ENCODE measurements around the gene CREB5. TPM values are rescaled to one million over a fixed set of nuclear protein-coding genes. Genes with fewer than 3 reads are reported as not detected.

Gene CREB5
- total and polyA plus RNA-seq, 5 donors = 4.0 to 20.4 (median 9.9) TPM

DNA sequence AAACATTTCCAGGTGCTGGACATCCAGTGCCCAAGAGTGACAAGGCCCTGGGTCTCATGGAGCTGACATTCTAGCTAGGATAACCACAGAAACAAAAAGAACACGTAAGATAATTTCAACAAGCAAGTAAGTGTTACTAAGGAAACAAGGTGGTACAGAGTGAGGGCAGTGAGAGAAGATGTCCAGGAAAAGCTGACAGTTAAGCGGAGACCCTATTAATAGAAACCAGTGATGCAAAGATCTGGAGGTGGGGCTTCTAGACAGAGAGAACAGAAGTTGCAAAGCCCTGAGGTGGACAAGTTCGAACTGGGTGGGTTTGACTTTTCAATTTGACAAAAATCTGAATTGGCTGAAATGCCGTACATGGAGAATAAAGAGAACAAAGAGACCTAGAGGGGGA lies 449.5 kb downstream of the CREB5 start:
- Histone ChIP-seq H3K9me3 (ENCODE audit: control insufficient read depth, low read length) (no peaks in the 10 kb centered on the region), H3K27ac (ENCODE audit: low read length) (no peak overlapping the region), H3K4me3 (ENCODE audit: low read length) (no peak overlapping the region), H3K27me3 (ENCODE audit: control insufficient read depth, insufficient read depth) (no peaks in the 10 kb centered on the region), H3K4me1 (ENCODE audit: control insufficient read depth, insufficient read depth, low read length) (no peaks in the 10 kb centered on the region)
- intact Hi-C loops (cut with DNase I) = no loop called here
- WGBS = 87% methylated on average over 4 of the region's 4 CpGs
- DNase-seq = no peak
- no peak for ATAC-seq

DNA sequence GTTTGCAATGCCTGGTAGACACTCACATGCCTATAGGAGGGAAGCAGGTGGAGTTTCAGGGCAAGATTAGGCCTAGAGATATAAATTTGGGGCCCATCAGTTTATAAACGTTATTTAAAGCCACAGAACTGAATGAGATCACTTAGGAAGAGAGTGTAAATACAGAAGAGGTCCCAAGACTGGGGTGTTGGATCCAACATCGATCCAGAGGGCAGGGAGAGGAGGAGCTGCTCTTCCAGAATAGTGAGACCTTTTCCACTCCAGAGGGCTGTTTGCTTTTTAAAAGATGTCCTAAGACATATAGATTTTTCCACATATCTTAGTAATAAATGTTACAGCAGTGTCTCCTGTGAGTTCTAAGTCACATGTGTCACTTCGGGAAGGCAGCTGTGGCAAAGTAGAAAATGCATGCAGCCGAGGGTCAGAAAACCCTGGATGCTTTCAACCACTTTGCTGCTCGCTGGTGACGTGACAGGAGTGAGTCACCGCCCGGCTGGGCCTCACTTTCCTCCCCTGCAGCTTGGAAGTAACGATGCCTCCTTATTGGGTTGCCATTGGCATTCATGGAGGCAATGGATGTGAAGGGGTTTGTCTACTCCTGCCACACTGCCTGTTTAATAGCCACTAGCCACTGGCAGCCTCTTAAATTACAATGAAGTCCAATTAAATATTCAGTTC lies 450.4 kb downstream of the CREB5 start:
- no peak for ATAC-seq
- H3K4me3 ChIP-seq (ENCODE audit: low read length) = no peak overlapping the region
- 80% methylated on average over 9 of the region's 9 CpGs for WGBS

DNA sequence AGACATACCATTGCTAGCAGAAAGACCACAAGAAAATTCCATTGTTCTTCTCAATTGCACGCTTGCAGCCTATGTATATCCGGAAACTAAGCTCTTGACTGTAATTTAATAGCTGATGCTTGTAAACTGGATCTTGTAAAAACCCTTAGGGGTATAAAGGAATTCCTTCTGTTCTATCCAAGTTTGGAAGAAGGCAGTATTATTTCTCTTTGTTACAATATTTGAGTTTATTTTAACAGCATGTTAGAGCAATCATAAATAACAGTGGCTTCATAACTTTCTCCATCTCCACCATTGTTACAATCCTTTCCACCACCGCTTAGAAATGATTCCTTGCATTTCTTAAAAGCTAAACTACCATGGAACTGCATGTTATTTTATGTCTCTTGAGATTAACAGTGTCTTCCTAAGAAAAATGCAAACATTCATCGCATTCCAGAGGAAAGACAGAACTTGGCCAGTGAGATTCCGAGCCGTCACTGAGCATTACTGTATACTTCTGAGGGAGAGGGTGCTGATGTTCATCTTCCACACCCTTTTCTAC lies 453.4 kb downstream of the CREB5 start:
- no peaks in the 10 kb centered on the region for H3K9me3 ChIP-seq (ENCODE audit: control insufficient read depth, low read length)
- intact Hi-C loops (cut with DNase I) = no loop called here
- H3K4me1 ChIP-seq (ENCODE audit: control insufficient read depth, insufficient read depth, low read length) = no peaks in the 10 kb centered on the region
- 75% methylated on average over 6 of the region's 6 CpGs for WGBS
- ATAC-seq (no peak), DNase-seq (no peak)
- H3K27ac ChIP-seq (ENCODE audit: low read length) = no peak overlapping the region
- no peak overlapping the region for H3K4me3 ChIP-seq (ENCODE audit: low read length)
- H3K27me3 ChIP-seq (ENCODE audit: control insufficient read depth, insufficient read depth) = no peaks in the 10 kb centered on the region

More for the DNA sequence above, 450.4 kb downstream of the CREB5 start:
- intact Hi-C loops (cut with DNase I) = no loop called here
- Histone ChIP-seq H3K27ac (ENCODE audit: low read length) (no peak overlapping the region), H3K27me3 (ENCODE audit: control insufficient read depth, insufficient read depth) (no peaks in the 10 kb centered on the region), H3K4me1 (ENCODE audit: control insufficient read depth, insufficient read depth, low read length) (no peaks in the 10 kb centered on the region), H3K9me3 (ENCODE audit: control insufficient read depth, low read length) (no peaks in the 10 kb centered on the region)
- no peak for DNase-seq

DNA sequence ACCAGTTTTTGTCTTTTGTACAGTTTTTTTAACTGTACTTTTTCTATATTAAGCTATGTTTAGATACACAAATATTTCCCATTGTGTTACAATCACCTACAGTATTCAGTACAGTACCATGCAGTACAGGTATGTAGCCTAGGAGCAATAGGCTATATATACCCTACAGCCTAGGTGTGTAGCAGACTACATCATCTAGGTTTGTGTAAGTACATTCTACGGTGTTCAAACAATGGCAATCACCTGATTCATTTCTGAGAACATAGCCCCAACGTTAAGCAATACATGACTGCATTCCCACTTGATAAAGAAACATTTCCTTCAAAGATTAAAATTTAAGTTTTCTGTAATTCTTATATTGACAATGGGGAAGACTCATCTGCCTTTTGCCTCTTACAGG lies 456.4 kb downstream of the CREB5 start:
- Histone ChIP-seq H3K4me1 (ENCODE audit: control insufficient read depth, insufficient read depth, low read length) (no peaks in the 10 kb centered on the region), H3K9me3 (ENCODE audit: control insufficient read depth, low read length) (no peaks in the 10 kb centered on the region), H3K4me3 (ENCODE audit: low read length) (no peak overlapping the region), H3K27me3 (ENCODE audit: control insufficient read depth, insufficient read depth) (no peaks in the 10 kb centered on the region), H3K27ac (ENCODE audit: low read length) (no peak overlapping the region)
- ATAC-seq = no peak
- intact Hi-C loops (cut with DNase I) = no loop called here
- no peak for DNase-seq
- WGBS = 89% methylated on average over 2 of the region's 2 CpGs

DNA sequence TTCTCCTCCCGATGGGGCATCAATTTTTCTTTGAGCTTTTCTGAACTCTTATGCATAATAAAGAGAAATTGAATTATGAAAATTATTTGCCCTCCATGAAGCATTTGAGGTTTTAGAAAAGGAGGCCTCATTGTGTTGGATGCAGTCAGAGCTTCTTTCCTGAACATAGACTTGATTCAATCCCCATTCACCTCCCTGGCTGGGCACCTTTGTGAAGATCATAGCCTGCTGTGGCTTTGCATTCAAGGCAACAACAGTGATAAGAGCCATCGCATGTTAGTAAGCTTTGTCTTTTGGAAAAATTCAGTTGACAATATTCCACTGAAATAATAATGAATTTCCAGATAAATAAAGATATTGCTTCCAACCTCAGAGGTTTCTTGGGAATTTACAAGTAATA lies 458.8 kb downstream of the CREB5 start:
- no peak for DNase-seq
- intact Hi-C loops (cut with DNase I) = no loop called here
- ATAC-seq = no peak
- Histone ChIP-seq H3K9me3 (ENCODE audit: control insufficient read depth, low read length) (no peaks in the 10 kb centered on the region), H3K27ac (ENCODE audit: low read length) (no peak overlapping the region), H3K4me3 (ENCODE audit: low read length) (no peak overlapping the region), H3K27me3 (ENCODE audit: control insufficient read depth, insufficient read depth) (no peaks in the 10 kb centered on the region), H3K4me1 (ENCODE audit: control insufficient read depth, insufficient read depth, low read length) (no peaks in the 10 kb centered on the region)
- 93% methylated on average over 2 of the region's 2 CpGs for WGBS

DNA sequence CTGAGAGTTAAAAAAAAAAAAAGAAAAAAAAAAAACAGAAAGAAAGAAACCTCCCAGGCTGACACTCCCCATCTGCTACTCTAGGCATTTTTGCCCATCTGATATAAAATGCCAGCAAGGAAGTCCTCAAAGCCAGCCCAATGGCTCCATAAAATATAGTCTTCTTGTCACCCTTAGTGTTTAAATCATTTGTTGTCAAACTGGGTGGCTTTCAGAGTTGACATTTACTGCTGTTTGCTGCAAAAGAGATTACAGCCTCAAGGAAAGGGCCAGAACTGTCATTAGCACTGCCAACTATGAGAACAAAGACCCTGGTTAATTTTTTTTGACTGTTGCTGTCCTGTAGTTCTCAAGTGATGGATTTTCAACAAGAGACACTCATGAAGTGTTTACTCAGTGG lies 459.3 kb downstream of the CREB5 start:
- Histone ChIP-seq H3K27ac (ENCODE audit: low read length) (no peak overlapping the region), H3K9me3 (ENCODE audit: control insufficient read depth, low read length) (no peaks in the 10 kb centered on the region), H3K4me1 (ENCODE audit: control insufficient read depth, insufficient read depth, low read length) (no peaks in the 10 kb centered on the region), H3K27me3 (ENCODE audit: control insufficient read depth, insufficient read depth) (no peaks in the 10 kb centered on the region), H3K4me3 (ENCODE audit: low read length) (no peak overlapping the region)
- DNase-seq = no peak
- no peak for ATAC-seq
- intact Hi-C loops (cut with DNase I) = no loop called here

DNA sequence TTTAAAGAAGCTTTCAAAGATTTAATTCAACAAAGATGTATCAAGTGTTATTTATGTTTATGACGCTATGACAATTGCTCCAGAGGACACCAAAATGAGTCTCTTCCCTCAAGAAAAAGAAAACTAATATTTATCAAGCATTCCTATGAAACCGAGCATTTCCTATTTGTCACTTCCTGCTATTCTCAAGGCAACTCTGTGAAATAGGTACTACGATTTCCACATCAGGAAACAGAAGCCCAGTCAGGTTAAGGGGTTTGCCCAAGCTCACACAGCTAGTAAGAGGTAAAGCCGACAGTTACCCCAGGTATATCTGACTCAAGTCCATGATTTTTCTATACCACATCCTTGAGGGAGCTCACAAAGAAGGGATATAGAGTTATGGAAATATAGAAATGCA lies 459.9 kb downstream of the CREB5 start:
- H3K4me3 ChIP-seq (ENCODE audit: low read length) = no peak overlapping the region
- no peaks in the 10 kb centered on the region for H3K4me1 ChIP-seq (ENCODE audit: control insufficient read depth, insufficient read depth, low read length)
- intact Hi-C loops (cut with DNase I) = no loop called here
- no peak overlapping the region for H3K27ac ChIP-seq (ENCODE audit: low read length)
- H3K27me3 ChIP-seq (ENCODE audit: control insufficient read depth, insufficient read depth) = no peaks in the 10 kb centered on the region
- no peaks in the 10 kb centered on the region for H3K9me3 ChIP-seq (ENCODE audit: control insufficient read depth, low read length)
- 70% methylated on average over 4 of the region's 4 CpGs for WGBS
- DNase-seq (no peak), ATAC-seq (no peak)

DNA sequence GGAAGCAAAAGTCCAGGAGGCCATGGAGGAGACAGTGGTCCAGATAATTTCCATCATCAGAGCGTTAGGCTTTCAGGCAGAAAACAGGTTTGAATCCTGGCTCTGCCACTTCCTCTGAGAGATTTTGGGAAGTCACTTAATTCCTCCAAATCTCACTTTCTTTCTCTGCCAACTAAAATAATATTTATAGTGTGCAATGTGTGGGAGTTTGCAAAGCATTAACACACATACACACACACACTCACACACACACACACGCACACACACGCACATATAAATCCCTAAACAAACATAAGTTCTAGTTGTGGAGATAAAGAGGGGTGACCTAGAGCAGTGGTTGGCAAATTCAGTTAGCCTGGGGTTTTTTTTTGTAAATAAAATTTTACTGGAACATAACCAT lies 461.0 kb downstream of the CREB5 start:
- H3K4me1 ChIP-seq (ENCODE audit: control insufficient read depth, insufficient read depth, low read length) = no peaks in the 10 kb centered on the region
- H3K27ac ChIP-seq (ENCODE audit: low read length) = no peak overlapping the region
- 62% methylated on average over 3 of the region's 3 CpGs for WGBS
- no peak overlapping the region for H3K4me3 ChIP-seq (ENCODE audit: low read length)
- no peaks in the 10 kb centered on the region for H3K27me3 ChIP-seq (ENCODE audit: control insufficient read depth, insufficient read depth)
- intact Hi-C loops (cut with DNase I) = no loop called here
- H3K9me3 ChIP-seq (ENCODE audit: control insufficient read depth, low read length) = no peaks in the 10 kb centered on the region
- ATAC-seq (no peak), DNase-seq (no peak)

DNA sequence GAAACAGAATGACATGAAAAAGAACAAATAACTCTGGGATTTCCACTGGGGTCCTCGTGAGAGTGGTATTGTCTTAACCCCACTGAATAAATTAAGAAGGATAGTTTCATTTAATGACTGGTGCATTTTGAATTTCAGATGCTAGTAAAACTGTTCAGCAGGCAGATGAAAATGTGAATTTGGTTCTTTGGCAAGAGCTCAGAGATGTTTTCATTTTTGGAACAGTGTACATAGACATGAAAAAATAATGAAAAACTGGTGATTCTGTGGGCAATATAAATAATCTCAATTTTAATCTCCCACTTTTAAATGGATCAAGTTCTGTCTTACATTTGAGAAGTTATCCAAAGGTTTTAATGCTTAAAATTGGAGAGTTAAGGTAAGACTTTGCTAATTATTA lies 461.7 kb downstream of the CREB5 start:
- ATAC-seq (no peak), DNase-seq (no peak)

More for the DNA sequence above, 461.7 kb downstream of the CREB5 start:
- Histone ChIP-seq H3K9me3 (ENCODE audit: control insufficient read depth, low read length) (no peaks in the 10 kb centered on the region), H3K27me3 (ENCODE audit: control insufficient read depth, insufficient read depth) (no peaks in the 10 kb centered on the region), H3K27ac (ENCODE audit: low read length) (no peak overlapping the region), H3K4me1 (ENCODE audit: control insufficient read depth, insufficient read depth, low read length) (no peaks in the 10 kb centered on the region), H3K4me3 (ENCODE audit: low read length) (no peak overlapping the region)
- WGBS = 58% methylated on average over 1 of the region's 1 CpG
- intact Hi-C loops (cut with DNase I) = no loop called here

Other genes starting within 250 kb of the CREB5 start
- 10 to 100 TPM; 19.9 to 27.4 (median 25.4) TPM for gene JAZF1, start 231.7 kb upstream of the CREB5 start, total RNA-seq
- gene JAZF1, start 231.7 kb upstream of the CREB5 start, polyA plus RNA-seq = 12.9 TPM